GM12892 (cell line): Measurements from ENCODE around the gene RAMP1.

Experiments used
- POLR2AphosphoS5 ChIP-seq: IDR thresholded peaks from 2 replicates; pipeline ENCODE4 v1.6.1; 2011; ENCODE audit warnings: low read depth, low read length, control low read depth
- TAF1 ChIP-seq: IDR thresholded peaks from 2 replicates; pipeline ENCODE4 v1.6.1; 2011; ENCODE audit warnings: low read depth, mild to moderate bottlenecking, control low read depth, low read length, borderline replicate concordance

- TF ChIP-seq TAF1 (no peak), POLR2AphosphoS5 (no peak)
Observed at GRCh38 chr2:237868631-237869342, 9.4 kb downstream of the RAMP1 start.
